Ishikawa (cell line): ENCODE data around the gene PRXL2B.

ENCODE experiments used
- CREB1 ChIP-seq: IDR thresholded peaks from 2 replicates; pipeline ENCODE4 v1.6.1; 2012; ENCODE audit warnings: low read depth
- EGR1 ChIP-seq: IDR thresholded peaks from 2 replicates; pipeline ENCODE4 v1.6.1; 2012
- EP300 ChIP-seq: IDR thresholded peaks from 2 replicates; pipeline ENCODE4 v1.6.1; 2012; ENCODE audit warnings: borderline replicate concordance
- REST ChIP-seq: IDR thresholded peaks from 2 replicates; pipeline ENCODE4 v1.6.1; 2012; ENCODE audit warnings: low read depth, mild to moderate bottlenecking
- TAF1 ChIP-seq: IDR thresholded peaks from 2 replicates; pipeline ENCODE4 v1.6.1; 2012; ENCODE audit warnings: low read depth, mild to moderate bottlenecking
- TEAD4 ChIP-seq: IDR thresholded peaks from 2 replicates; pipeline ENCODE4 v1.6.1; 2012

GRCh38 chr1:2629627-2630497 is 43.3 kb downstream of the PRXL2B start:
- TF ChIP-seq EGR1 (no peak), TAF1 (no peak), CREB1 (no peak), REST (no peak), TEAD4 (no peak), EP300 (no peak)
